Sciatic nerve (tissue), 2 donors: Measurements from ENCODE around the gene CRISPLD2. TPM values are rescaled to one million over a fixed set of nuclear protein-coding genes. Genes with fewer than 3 reads are reported as not detected.
"Not testable (repeated sequence)": the region's sequence is repeated elsewhere in the genome, so short reads cannot be mapped to it uniquely, and the experiment has no call there.

ENCODE experiments used
- ATAC-seq: fragments of 200-7000 bp; cut with Tn5 transposase; one replicate; pipeline ENCODE4 v1.9.1; 2020; ENCODE audit warnings: mild to moderate bottlenecking, moderate library complexity
- DNase-seq: peaks from one replicate; pipeline ENCODE4 v3.0.0-alpha.2; 2020; ENCODE audit warnings: low spot score
- intact Hi-C: fragments of 100-400 bp; cut with DNase I; formaldehyde crosslinking; loops from one replicate; pipeline ENCODE4 v1.14.2; 2022
- total RNA-seq: library from RNA; stranded (reverse); fragmentation: NEBNext Ultra II Directional; extraction: Animal tissue kit (Norgen Biotek cat#: 25700); gene quantifications from one replicate; pipeline ENCODE4 v1.2.1, GENCODE V29; 2021
- donor health status: DM: no; HTN: no; CAD: no.
- donor health status: DM: no; HTN: no; CAD: no.

CRISPLD2 gene
- total RNA-seq, 1 donor from 2014 or later = 118 TPM

DNA sequence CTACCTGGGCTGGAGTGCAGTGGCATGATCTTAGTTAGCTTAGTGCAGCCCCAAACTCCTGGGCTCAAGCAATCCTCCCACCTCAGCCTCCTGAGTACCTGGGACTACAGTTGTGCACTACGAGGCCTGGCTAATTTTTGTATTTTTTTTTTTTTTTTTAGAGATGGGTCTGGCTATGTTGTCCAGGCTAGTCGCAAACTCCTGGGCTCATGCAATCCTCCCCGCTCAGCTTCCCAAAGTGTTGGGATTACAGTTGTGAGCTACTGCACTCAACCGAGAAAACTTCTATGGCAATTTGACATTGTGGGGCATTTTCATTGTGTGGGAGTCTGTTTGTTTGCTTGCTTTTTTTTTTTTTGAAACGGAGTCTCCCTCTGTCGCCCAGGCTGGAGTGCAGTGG lies 30.0 kb downstream of the CRISPLD2 start:
- ATAC-seq (no peak), DNase-seq (no peak)
- intact Hi-C loops = no loop called here

DNA sequence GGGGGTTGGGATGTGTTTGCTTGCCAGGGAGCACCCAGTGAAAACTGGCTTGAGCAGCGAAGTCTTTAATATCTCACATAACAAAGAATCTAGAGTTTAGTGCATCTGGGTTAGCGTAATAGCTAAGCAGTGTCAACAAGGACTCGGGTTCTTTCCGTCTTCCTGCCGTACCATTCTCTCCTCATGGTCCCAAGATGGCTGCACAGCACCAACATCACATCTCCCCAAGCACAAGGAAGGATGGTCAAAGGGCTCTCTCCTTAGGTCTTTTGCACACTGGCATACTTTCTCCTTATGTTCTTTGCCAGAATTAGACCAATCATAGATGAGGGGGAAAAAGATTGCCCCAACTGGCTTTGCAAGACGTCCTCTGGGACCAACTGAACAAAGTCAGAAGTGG lies 30.9 kb downstream of the CRISPLD2 start:
- DNase-seq = no peak
- intact Hi-C loops = no loop called here

DNA sequence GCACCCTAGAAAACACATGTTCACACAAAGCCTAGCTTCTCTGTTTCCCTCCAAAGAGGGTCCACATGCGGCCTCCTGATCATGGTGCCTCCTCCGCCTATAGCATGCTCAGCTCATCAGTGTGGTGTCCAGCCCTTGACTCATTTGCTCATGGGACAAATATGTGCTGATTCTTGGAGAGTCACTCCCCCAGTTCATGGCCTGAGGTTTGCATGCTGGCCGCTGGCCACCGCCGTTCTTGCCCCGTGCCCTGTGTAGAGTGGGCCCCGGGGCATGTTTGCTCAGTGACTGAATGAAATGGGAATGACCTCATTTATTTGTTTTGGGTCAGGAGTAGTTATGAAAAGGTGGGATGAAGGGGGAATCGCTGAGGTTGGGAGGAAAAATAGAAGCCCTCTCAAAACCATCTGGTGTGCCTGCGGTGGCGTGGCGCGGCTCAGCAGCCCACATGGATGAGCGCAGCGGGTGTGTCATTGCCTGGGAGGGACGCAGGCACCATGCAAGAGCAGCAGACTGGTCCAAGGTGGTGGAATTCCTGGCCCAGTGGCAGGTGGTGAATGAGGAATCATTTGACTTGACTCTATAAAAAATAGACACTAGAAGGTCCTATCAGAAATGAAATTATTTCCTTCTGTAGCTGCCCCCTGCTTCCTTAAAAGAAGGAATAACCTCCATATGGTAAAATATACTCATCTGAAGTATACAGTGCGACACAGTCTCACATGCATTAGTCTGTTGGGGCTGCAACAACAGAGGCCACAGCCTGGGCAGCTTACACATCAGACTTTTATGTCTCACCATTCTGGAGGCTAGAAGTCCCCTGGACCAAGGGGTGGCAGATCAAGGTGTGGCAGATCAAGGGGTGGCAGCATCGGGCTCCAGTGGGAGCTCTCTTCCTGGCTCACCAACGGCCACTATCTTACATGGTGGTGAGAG lies 31.7 kb downstream of the CRISPLD2 start:
- peak; percentile 65 for ATAC-seq
- intact Hi-C loops = no loop called here

More for the DNA sequence above, 30.9 kb downstream of the CRISPLD2 start:
- ATAC-seq = no peak

DNA sequence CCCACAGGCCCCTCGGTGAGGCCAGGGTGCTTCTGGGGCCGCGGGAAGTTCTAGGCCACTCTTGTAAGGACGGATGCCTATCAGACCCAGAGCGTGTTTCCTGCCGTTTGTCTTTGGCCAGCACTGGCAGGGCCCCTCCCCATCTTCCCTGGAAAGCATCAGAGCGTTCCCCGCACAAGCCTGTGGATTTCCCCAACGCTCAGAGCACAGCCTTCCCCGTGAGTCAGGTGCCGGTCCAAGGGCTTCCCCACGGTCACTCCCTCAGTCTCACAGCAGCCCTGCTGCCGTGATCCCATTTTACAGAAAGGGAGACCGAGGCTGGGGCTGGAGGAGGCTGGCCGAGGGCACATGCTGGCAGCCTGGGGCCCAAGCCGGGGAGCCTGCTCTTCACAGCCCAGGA lies 33.7 kb downstream of the CRISPLD2 start:
- DNase-seq = no peak
- no peak for ATAC-seq
- intact Hi-C loops = no loop called here

More for the DNA sequence above, 31.7 kb downstream of the CRISPLD2 start:
- DNase-seq = no peak

DNA sequence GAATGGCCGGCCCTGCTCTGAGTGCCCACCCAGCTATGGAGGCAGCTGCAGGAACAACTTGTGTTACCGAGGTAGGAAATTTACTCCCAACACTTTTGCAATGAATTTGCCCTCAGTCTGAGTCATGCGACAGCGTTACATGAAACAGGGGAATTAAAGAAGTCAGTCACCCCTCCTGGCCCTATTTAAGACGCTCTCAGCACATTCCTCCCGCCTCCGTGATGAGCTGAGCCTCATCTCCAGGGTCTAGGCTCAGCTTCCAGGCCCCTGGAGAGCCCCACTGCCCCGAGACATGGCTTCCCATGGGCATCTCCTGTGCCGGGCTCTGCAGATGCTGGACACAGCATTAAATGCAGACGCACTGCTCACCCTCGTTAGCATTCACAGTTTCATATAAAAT lies 35.0 kb downstream of the CRISPLD2 start:
- intact Hi-C loops = no loop called here
- DNase-seq (no peak), ATAC-seq (peak; percentile 5)

DNA sequence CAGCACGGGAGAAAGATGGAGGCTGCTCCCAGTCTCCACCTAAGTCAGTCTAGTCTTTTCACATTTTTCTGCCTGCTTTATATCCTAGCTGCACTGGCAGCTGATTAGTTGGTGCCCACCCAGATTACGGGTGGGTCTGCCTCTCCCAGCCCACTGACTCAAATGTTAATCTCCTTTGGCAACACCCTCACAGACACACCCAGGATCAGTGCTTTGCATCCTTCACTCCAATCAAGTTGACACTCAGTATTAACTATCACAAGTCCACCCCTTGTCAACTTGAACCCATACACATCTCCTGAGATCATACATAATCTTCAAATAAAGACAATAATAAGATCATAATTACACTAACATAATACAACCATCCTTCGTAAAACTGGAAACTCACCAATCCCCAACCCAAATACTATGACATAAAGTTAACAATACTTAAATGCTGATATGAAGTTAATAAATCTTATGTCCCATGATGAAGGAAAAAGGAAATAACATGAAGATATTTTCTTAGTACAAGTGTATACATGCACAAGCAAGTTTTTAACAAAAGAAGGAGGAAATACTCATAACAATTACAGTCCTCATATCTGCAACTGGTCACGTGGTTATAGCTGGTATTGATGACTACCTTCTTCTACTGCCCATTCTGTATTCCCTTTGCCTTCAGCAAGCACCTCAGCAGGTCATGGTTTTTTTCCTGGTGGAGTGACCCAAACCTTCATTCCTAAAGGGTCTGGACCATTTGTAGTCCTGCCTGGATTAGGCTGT lies 35.8 kb downstream of the CRISPLD2 start:
- DNase-seq, intact Hi-C loops, ATAC-seq: not testable (repeated sequence)

DNA sequence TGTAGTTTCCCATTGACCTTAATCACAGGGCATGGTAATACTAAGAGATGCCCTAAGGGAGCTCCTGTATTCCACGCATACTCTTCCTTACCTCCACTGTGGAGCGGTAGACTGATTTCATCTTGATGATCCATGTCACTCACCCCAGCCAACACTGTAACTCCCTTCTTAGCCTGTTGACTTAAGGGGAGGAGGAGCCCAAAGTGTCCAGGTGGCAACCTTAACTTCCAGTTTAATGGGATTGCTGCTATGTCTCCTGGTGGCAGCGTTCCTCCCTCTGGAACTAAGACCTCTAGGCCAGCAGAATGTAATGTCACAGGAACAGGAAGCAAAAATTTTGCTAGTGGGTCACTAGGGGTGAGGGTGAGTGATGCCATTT lies 36.4 kb downstream of the CRISPLD2 start:
- ATAC-seq, DNase-seq, intact Hi-C loops: not testable (repeated sequence)

DNA sequence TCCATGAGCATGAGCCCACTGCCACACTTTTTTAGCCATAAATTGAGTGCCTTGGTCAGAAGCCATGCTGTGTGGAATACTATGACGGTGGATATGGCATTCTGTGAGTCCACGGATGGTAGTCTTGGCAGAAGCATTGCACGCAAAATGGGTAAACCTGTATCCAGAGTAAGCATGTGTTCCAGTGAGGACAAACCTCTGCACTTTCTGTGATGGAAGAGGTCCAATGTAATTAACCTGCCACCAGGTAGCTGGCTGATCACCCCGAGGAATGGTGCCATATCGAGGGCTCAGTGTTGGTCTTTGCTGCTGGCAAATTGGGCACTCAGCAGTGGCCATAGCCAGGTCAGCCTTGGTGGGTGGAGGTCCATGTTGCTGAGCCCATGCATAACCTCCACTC lies 37.0 kb downstream of the CRISPLD2 start:
- ATAC-seq, DNase-seq, intact Hi-C loops: not testable (repeated sequence)

DNA sequence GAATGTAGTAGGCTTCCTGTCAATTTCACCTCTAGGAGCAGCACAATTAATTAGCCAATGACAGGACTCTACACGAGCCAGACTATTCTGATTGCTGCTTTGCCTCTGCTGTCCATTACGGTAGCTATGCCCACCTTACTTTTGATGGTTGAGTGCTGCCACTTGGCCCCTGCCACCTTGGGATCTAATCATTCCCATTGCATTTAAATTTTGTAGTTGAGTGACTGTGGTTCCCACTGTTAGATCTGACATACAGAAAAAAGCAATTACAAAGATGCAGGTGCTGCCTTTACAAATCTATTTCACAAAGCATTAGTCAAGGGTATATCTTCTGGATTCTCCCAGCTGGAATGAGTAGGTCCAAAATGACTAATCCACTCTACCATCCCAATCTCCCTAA lies 39.9 kb downstream of the CRISPLD2 start:
- ATAC-seq (no peak), DNase-seq (no peak)
- intact Hi-C loops = no loop called here

DNA sequence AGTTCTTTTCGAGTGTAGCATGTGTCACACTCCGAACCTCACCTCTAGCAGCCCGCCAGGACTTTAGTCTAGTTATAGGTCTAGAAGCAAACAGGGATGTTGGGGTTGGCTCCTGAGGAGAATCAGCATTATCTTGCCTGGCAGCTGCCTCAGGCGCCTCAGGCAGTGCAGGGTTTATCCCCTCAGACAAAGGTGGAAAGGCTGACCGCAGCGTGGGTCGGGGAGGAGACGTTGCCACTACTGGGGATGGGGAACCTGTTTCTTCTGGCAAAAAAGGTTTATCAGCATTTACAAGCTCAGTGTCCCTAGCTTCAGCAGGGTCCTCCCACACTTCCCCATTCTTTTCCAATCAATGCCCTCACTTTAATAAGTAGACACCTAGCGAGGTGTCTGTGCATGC lies 40.6 kb downstream of the CRISPLD2 start:
- DNase-seq (no peak), ATAC-seq (no peak)
- intact Hi-C loops = no loop called here

DNA sequence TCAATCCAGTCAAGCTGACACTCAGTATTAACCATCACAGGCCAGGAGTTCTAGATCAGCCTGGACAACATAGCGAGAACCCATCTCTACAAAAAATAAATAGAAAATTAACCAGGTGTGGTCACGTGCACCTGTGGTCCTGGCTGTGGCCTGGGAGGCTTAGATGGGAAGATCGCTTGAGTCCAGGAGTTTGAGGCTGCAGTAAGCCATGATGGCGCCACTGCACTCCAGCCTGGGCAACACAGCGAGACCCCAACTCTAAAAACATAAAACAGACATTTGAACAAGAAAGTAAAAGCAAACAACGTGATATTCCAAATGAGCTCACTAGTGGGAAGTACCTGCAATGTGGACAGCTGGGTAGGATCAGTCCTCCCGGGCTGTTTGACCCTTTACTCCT lies 41.9 kb downstream of the CRISPLD2 start:
- ATAC-seq (no peak), DNase-seq (no peak)
- intact Hi-C loops = no loop called here

DNA sequence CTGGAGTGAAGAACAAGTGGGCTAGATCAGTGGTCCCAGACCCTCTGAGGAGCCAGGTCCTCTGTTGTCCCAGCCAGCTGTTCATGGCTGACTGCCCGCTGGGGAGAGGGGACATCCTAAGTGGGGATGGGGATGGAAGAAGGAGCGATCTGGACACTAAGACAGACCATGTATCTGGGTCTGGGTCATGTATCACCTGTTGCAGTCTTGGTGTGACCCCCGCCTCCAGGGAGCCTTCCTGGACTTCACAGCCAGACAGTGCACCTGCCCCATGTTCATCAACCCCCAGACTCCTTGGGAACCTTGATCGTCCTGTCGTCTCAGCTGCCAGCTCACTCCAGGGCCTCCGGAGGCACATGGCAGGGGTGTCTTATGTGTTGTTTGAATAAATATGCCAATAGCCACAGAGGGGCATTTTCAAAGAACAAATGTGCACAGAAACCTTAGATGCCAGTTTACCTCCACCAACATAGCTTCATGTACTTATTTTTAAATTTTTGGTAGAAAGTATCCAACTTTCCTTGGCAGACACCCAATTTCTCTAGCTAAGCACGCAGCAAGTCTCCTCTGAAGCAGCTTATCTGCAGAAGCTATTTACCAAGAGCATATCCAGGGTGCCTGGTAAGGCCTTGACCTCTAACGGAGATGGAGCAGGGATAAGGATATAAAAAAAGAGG lies 43.2 kb downstream of the CRISPLD2 start:
- DNase-seq = no peak
- no peak for ATAC-seq
- intact Hi-C loops = no loop called here

DNA sequence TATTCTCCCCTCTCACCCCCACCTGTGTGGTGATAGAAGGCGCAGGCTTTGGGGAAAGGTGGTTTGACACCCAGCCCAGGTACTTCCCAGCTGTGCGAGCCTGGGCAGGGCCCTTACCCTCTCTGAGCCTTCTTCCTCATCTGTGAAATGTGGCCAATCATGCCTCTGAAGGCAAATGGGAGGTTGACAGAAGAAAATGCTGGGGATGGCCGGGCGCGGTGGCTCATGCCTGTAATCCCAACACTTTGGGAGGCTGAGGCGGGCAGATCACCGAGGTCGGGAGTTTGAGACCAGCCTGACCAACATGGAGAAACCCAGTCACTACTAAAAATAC lies 43.7 kb downstream of the CRISPLD2 start:
- no peak for DNase-seq
- intact Hi-C loops = no loop called here
- no peak for ATAC-seq

DNA sequence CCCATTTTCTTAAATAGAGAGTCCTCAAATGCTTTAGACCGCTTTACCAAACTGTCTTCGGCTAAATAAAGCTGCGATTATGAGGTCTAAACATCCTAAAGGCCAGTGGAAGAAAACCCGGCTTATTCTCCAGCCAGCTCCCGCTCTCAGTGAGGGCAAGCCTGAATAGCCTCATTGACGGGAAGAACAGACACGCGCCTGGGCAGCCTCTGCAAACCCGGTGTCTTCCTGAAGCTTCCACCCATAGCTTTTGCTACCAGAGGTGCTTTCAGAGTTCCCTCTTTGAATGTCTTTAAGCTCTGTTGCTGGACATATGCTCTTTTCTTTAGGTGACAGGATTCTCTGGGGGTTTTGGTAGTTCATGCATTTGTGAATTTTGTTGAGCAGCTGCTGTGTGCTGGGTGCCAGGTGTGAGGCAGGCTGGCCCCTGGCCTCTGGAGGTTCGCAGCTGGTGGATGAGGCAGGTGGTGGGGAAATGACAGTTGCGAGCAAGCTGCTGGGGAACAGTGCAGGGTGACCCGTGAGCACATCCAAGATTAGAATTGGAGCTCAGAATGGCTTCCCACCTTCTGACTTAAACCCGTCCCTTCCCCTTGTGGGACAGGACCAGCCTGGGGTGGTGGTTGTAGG lies 44.7 kb downstream of the CRISPLD2 start:
- ATAC-seq (peak; percentile 35), DNase-seq (no peak)
- intact Hi-C loops = no loop called here

DNA sequence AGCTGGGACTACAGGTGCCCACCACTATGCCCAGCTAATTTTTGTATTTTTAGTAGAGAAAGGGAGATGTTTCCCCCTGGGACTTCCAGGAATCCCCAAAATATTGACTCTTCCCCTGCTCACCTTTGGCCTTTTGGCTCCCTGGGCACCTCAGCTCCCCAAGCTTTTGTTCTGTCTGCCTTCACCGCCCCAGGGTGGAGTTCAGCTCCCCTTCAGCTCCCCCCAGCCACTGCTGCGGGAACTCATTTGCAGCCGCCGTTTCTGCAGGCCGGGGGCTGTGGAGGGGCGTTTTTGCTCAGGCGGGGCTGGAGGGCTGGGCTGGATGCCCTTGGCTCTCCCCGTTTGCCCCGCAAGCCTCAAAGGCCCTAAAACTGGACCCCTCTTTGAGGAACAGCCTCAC lies 47.9 kb downstream of the CRISPLD2 start:
- intact Hi-C loops = no loop called here
- DNase-seq (no peak), ATAC-seq (no peak)

DNA sequence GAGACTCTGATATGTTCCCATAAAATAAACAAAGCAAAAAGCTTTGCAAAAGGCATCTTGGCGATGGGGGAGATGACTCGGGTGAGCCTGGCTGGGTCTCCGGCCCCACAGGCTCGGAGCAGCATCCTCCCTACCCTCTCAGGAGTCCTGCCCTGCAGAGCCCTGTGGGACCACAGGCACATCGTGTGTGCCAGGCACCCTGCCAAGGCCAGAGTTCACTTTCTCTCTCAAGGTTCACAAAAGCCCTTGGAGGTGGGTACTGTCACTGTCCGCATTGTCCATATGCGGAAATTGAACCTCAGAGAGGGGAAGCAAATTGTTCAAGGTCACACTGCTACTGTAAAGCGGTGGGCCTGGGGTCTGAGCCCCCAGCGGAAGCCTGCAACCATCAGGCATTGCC lies 48.5 kb downstream of the CRISPLD2 start:
- ATAC-seq = no peak
- intact Hi-C loops = no loop called here
- no peak for DNase-seq

DNA sequence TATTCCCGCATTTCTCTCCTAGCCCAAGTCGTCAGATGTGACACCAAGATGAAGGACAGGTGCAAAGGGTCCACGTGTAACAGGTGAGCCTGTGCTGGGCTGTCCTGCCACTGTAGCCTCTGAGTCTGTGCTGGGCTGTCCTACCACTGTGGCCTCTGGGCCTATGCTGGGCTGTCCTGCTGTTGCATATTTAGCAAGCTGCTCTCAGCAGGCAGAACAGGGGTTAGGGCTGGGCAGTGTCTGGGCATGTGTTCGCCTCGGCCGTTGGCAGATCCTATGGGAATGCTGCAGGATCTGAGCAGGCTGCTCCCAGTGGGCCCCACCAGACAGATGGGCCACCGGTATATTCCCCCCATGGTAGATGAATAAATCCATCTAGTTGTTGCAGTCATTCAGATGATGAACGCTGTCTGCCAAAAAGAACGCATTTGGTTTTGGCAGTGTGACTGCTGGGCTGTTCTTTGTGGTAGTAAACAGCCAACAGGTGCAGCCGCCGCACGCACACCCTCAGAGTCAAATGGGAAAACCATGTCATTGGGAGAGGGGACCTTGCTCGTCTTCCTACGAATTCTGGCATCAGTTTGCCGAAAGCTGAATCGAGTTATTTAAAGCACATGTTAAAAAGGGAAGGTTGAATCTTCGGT lies 49.2 kb downstream of the CRISPLD2 start:
- ATAC-seq (peak; percentile 21), DNase-seq (no peak)
- intact Hi-C loops = no loop called here

DNA sequence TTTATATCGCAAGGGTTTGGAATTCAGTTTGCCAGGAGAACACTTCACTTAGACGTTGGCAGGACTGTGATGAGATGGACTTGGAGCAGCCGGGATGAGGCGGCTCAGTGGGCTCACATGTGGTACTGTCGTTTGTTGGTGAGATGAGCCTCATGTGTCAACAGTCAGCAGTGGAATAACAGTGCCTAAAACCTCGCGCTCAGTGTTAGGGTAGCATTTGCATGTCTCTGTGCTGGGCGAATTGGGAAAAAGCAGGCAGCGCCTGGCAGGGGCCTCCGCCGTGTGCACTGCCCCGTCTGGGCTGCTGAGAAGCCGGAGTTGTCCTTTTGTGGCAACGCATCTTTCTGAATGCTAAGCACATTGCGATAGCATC lies 49.7 kb downstream of the CRISPLD2 start:
- ATAC-seq = peak; percentile 6
- no peak for DNase-seq
- intact Hi-C loops = no loop called here

DNA sequence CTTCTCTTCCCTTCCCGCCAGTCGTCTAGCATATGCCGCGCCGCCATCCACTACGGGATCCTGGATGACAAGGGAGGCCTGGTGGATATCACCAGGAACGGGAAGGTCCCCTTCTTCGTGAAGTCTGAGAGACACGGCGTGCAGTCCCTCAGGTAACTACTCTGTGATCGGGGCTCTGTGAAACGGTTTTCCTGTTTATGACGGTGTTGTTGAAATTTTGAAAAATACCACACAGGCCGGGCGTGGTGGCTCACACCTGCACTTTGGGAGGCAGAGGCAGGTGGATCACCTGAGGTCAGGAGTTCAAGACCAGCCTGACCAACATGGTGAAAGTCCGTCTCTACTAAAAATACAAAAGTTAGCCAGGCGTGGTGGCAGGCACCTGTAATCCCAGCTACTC lies 53.2 kb downstream of the CRISPLD2 start:
- DNase-seq, intact Hi-C loops, ATAC-seq: not testable (repeated sequence)
